ENCODE measurements around the gene SLC13A2. TPM values are rescaled to one million over a fixed set of nuclear protein-coding genes. Genes with fewer than 3 reads are reported as not detected.

SLC13A2 gene
- total RNA-seq, 4 donors from 2014 or later, result 49.7 to 95.0 (median 50.3) TPM; not detected in 1

DNA sequence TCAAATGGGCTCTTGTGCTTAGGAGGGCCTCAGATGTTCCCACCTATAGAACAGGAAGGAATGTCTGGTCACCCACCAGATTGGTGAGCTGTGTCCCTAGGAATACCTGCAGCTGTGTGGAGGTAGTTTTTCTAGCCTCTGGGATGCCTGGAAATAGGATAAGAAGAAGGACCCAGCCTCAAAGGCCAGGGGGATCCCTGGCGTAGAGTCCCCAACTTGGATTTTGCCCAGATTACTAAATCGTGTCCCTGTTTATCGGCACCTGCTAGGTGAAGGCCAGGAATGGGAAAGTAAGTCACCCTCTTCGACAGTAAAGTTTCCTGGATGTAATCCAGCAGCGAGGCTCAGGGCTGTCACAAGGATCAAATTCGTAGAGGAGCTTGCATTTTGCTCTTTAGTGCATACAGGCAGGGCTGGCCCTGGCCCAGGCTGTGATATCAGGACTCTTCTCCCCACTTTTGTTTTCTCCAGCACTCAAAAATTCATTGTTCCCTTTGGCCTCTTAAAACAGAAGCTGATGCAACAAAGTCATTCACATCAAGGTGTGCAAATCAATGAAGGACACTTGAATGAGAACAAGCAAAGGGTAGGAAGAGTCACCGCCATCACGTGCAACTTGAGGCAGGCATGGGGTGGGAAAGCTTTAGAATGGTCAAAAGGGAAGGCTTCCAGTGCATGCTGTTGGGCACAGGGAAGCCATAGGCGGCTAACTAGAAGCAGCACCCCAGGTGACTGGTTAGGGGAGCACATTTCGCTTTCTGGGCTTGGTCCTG is 7.5 kb downstream of the SLC13A2 start:
- H3K4me3 ChIP-seq, result no peak overlapping the region
- WGBS, 2 donors (ENCODE audit: low coverage in 1 of 2), result 71 to 88% methylated on average over 4 to 10 of the region's 10 CpGs

DNA sequence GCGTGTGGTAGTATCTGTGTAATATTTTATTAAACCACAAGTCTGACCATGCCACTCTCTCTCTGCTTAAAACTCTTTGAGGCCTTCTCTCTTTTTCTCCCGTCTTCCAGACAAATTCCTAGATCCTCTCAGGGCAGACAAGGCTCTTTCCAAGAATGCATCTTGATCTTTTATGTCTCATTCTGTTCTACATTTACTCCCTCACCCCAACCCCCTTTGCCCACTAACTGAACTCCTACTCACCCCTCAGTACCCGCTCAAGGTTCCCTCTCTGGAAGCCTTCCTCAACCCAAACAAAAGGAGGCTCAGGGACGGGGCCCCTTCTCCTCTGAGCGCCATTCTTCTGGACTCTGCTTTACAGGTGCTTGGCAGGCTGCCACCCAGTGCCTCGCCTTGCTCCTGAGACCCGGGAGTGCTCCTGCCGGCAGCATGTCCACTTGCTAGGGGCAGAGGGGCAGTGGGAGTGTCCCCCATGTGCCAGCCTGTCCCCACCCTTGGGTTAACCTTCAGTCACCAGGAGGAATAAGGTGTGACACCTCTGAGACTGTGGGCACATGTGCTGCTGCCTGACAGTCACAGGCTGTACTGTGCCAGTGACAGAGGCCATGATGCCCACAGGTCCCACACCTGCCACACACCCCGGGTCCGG is 9.2 kb downstream of the SLC13A2 start:
- DNase-seq, result peak; percentile 87
- Histone ChIP-seq H3K36me3 (no peaks in the 10 kb centered on the region), H3K27me3 (no peaks in the 10 kb centered on the region), H3K4me3 (no peak overlapping the region), H3K9me3 (no peaks in the 10 kb centered on the region), H3K27ac (peak overlapping the region; percentile 41 to 73 (median 57)), H3K4me1 (peaks cover 0 to 14% (median 2%) of the 10 kb centered on the region in 4 donors)
- intact Hi-C loops (cut with DNase I; ENCODE audit: low total_unique reads), result no loop called here
- TF ChIP-seq POLR2A (IDR thresholded peaks at IDR 0.05), result peak; percentile 40
- TF ChIP-seq EP300 (IDR thresholded peaks at IDR 0.05; ENCODE audit: low read depth), result peak; percentile 83
- TF ChIP-seq, protein P1, sequence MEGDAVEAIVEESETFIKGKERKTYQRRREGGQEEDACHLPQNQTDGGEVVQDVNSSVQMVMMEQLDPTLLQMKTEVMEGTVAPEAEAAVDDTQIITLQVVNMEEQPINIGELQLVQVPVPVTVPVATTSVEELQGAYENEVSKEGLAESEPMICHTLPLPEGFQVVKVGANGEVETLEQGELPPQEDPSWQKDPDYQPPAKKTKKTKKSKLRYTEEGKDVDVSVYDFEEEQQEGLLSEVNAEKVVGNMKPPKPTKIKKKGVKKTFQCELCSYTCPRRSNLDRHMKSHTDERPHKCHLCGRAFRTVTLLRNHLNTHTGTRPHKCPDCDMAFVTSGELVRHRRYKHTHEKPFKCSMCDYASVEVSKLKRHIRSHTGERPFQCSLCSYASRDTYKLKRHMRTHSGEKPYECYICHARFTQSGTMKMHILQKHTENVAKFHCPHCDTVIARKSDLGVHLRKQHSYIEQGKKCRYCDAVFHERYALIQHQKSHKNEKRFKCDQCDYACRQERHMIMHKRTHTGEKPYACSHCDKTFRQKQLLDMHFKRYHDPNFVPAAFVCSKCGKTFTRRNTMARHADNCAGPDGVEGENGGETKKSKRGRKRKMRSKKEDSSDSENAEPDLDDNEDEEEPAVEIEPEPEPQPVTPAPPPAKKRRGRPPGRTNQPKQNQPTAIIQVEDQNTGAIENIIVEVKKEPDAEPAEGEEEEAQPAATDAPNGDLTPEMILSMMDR (IDR thresholded peaks at IDR 0.05), result peak in 1 of 5 experiments; percentile 9
- TF ChIP-seq POLR2AphosphoS5 (IDR thresholded peaks at IDR 0.05), result peak in 2 of 3 donors; percentile 58 to 71
- 53 to 74% methylated on average over 2 to 10 of the region's 10 CpGs for WGBS, 2 donors (ENCODE audit: low coverage in 1 of 2)
- in situ Hi-C loops (cut with MboI; ENCODE audit: low pct_ligation_motif_present in 1 of 4, low pct_unique_long_range_greater_than_20kb in 1 of 4, low sequenced_read_pairs in 3 of 4), result no loop called here

More for the DNA sequence above, 7.5 kb downstream of the SLC13A2 start:
- in situ Hi-C loops (cut with MboI; ENCODE audit: low pct_ligation_motif_present in 1 of 4, low pct_unique_long_range_greater_than_20kb in 1 of 4, low sequenced_read_pairs in 3 of 4) (no loop called here), intact Hi-C loops (cut with DNase I; ENCODE audit: low total_unique reads) (no loop called here)
- no peak for DNase-seq
- Histone ChIP-seq H3K27me3 (no peaks in the 10 kb centered on the region), H3K36me3 (no peaks in the 10 kb centered on the region), H3K9me3 (no peaks in the 10 kb centered on the region), H3K4me1 (peaks cover 0 to 18% (median 2%) of the 10 kb centered on the region in 4 donors), H3K27ac (peak overlapping the region in 2 of 4 donors; percentile 9 to 17)
- no peak for TF ChIP-seq POLR2AphosphoS5 (IDR thresholded peaks at IDR 0.05)
- no peak for TF ChIP-seq EP300 (IDR thresholded peaks at IDR 0.05; ENCODE audit: low read depth)
- TF ChIP-seq, protein P1 (IDR thresholded peaks at IDR 0.05), result no peak
- no peak for TF ChIP-seq POLR2A (IDR thresholded peaks at IDR 0.05)

DNA sequence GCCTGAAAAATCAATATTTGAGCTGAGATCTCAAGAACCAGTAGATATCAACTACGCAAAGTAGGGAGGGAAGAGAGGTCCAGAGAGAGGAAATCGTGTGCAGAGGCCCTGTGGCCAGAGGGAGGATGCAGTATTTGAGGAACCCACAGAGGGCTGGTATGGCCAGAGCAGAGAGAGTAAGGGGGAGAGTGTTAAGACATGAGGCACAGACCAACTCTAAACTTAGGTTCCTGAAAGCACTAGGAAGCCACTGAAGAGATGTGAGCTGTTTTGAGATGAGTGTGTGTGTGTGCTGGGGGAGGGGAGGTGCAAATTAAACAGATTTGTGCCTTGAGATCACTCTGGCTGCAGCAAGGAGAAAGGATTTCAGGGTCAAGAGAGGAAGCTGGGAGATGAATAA is 10.9 kb downstream of the SLC13A2 start:
- no peaks in the 10 kb centered on the region for H3K27me3 ChIP-seq
- no peaks in the 10 kb centered on the region for H3K36me3 ChIP-seq
- no peak overlapping the region for H3K4me3 ChIP-seq
- H3K9me3 ChIP-seq, result no peaks in the 10 kb centered on the region
- H3K27ac ChIP-seq, result no peak overlapping the region
- WGBS, 2 donors (ENCODE audit: low coverage in 1 of 2), result 56% methylated on average over 2 of the region's 2 CpGs; no CpG with 5 or more reads in 1 of the 2 donors
- no peak for DNase-seq
- in situ Hi-C loops (cut with MboI; ENCODE audit: low pct_ligation_motif_present in 1 of 4, low pct_unique_long_range_greater_than_20kb in 1 of 4, low sequenced_read_pairs in 3 of 4) (no loop called here), intact Hi-C loops (cut with DNase I; ENCODE audit: low total_unique reads) (no loop called here)
- TF ChIP-seq EP300 (IDR thresholded peaks at IDR 0.05; ENCODE audit: low read depth) (no peak), POLR2A (IDR thresholded peaks at IDR 0.05) (no peak), POLR2AphosphoS5 (IDR thresholded peaks at IDR 0.05) (no peak)
- TF ChIP-seq, protein P1 (IDR thresholded peaks at IDR 0.05), result no peak
- peaks cover 0 to 20% (median 5%) of the 10 kb centered on the region in 4 donors for H3K4me1 ChIP-seq

DNA sequence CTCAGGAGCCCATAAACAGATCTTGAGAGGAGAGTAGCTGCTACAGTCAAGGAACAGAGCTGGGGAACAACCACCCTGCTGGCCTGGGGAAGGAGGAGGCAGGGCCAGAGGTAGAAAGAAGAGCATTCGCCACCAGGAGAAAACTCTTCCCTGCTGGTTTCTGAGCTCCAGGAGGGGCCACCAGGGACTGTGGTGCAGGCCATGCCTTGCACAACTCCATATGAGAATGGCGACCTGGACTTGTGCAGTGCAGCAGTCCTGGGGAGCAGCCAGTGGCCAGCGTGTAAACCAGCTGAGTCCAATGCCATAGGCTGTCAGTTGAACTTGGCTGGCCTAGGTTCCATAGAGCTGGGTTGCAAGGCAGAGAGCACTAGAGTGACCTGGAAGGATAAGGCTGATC is 11.6 kb downstream of the SLC13A2 start:
- peaks cover 0 to 20% (median 5%) of the 10 kb centered on the region in 4 donors for H3K4me1 ChIP-seq
- WGBS, 2 donors (ENCODE audit: low coverage in 1 of 2), result 85% methylated on average over 3 of the region's 3 CpGs; no CpG with 5 or more reads in 1 of the 2 donors
- DNase-seq, result no peak
- no peaks in the 10 kb centered on the region for H3K27me3 ChIP-seq
- intact Hi-C loops (cut with DNase I; ENCODE audit: low total_unique reads) (no loop called here), in situ Hi-C loops (cut with MboI; ENCODE audit: low pct_ligation_motif_present in 1 of 4, low pct_unique_long_range_greater_than_20kb in 1 of 4, low sequenced_read_pairs in 3 of 4) (no loop called here)
- H3K27ac ChIP-seq, result no peak overlapping the region
- no peak overlapping the region for H3K4me3 ChIP-seq
- no peaks in the 10 kb centered on the region for H3K36me3 ChIP-seq
- TF ChIP-seq EP300 (IDR thresholded peaks at IDR 0.05; ENCODE audit: low read depth), result no peak
- no peak for TF ChIP-seq POLR2AphosphoS5 (IDR thresholded peaks at IDR 0.05)
- H3K9me3 ChIP-seq, result no peaks in the 10 kb centered on the region
